ENCODE data around the gene CLMN.

DNA sequence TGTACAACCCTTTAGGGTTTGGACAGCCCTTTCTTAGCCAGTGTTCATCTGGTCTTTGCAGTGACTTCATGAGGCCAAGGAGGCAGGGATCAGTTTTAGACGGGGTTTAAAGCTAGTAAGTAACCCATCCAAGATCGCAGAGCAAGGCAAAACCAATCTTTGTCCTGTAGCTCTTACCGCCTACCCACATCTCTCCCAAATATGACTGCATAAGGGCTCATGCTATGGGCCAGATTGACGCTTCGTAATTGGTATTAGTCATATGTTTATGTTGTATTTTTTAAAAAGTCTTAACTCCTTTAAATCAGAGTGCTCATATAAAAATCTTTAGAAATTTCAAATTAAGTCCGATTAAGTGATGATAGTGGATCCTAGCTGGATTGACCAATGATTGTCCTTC is 3.7 kb upstream of the CLMN start:
- TF ChIP-seq POLR2AphosphoS5 (IDR thresholded peaks at IDR 0.05; ENCODE audit: borderline replicate concordance, low read depth, low read length) (no peak), EZH2 (IDR thresholded peaks at IDR 0.05) (no peak), FOXP2 (optimal IDR thresholded peaks at IDR 0.05; ENCODE audit: control extremely low read depth, extremely low read length, insufficient read depth) (no peak)
